Type B pancreatic cell (in vitro differentiated cells): ENCODE measurements around the gene KIF13A. TPM values are rescaled to one million over a fixed set of nuclear protein-coding genes. Genes with fewer than 3 reads are reported as not detected.

Experiments
- DNase-seq: peaks from one replicate; pipeline ENCODE4 v3.0.0; 2021; ENCODE audit warnings: mixed read lengths; ENCODE audit not compliant: unreplicated experiment; ENCODE audit errors: extremely low spot score
- H3K27ac Mint-ChIP-seq: 2 replicates; pipeline ENCODE4 v1.8.0; 2021; ENCODE audit warnings: mild to moderate bottlenecking, mixed read lengths
- H3K27me3 Mint-ChIP-seq: 2 replicates; pipeline ENCODE4 v1.8.0; 2021; ENCODE audit warnings: mixed read lengths
- H3K36me3 Mint-ChIP-seq: 2 replicates; pipeline ENCODE4 v1.8.0; 2021; ENCODE audit warnings: mixed read lengths
- H3K4me1 Mint-ChIP-seq: one replicate; pipeline ENCODE4 v1.8.0; 2021; ENCODE audit warnings: mixed read lengths; ENCODE audit not compliant: unreplicated experiment
- H3K4me3 Mint-ChIP-seq: 2 replicates; pipeline ENCODE4 v1.8.0; 2021; ENCODE audit warnings: mild to moderate bottlenecking, mixed read lengths
- H3K9me3 Mint-ChIP-seq: 2 replicates; pipeline ENCODE4 v1.8.0; 2021; ENCODE audit warnings: mixed read lengths
- CTCF ChIP-seq: fragments of 200-600 bp; sonication (generic); conservative IDR thresholded peaks from 2 replicates; pipeline ENCODE4 v1.5.0; 2021; ENCODE audit warnings: antibody characterized with exemption, mild to moderate bottlenecking
- total RNA-seq: library from RNA; stranded (reverse); gene quantifications from 2 replicates; pipeline ENCODE4 v1.2.1, GENCODE V29; 2021; ENCODE audit warnings: low replicate concordance

KIF13A gene
- total RNA-seq, 1 donor from 2014 or later = 36.9 TPM

- Mint-ChIP-seq H3K27me3 (no peaks in the 10 kb centered on the region), H3K9me3 (no peaks in the 10 kb centered on the region), H3K27ac (no peak overlapping the region), H3K4me1 (no peaks in the 10 kb centered on the region), H3K36me3 (peaks cover 23% of the 10 kb centered on the region), H3K4me3 (no peak overlapping the region)
- no peak for TF ChIP-seq CTCF
- DNase-seq = no peak
These were observed 207.4 kb downstream of the KIF13A start for GRCh38 chr6:17780061-17780460.

DNA sequence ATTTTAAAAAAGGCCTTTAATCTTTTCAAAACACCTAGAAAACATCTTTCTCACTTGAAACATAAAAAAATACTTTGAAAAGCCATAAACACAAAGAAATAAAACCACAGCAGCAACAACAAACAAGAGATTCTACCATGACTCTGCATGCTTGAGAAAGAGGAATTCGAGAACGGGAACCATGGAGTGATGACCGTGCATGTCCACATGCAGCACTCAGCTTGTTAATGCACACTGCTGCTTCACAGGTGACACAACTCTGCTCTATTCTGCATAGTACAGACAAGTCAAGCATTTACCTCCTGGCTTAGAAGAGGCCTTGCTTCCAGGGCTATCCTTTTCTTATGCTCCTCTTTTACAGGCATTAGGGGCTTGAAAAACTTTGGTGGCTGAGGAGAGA, 215.8 kb downstream of the KIF13A start:
- Mint-ChIP-seq H3K4me1 (no peaks in the 10 kb centered on the region), H3K9me3 (no peaks in the 10 kb centered on the region), H3K4me3 (no peak overlapping the region), H3K27ac (no peak overlapping the region), H3K27me3 (no peaks in the 10 kb centered on the region), H3K36me3 (peaks cover 23% of the 10 kb centered on the region)
- TF ChIP-seq CTCF = no peak
- DNase-seq = no peak

- no peak overlapping the region for H3K27ac Mint-ChIP-seq
- peaks cover 21% of the 10 kb centered on the region for H3K36me3 Mint-ChIP-seq
- no peaks in the 10 kb centered on the region for H3K9me3 Mint-ChIP-seq
- H3K27me3 Mint-ChIP-seq = no peaks in the 10 kb centered on the region
- H3K4me1 Mint-ChIP-seq = no peaks in the 10 kb centered on the region
- H3K4me3 Mint-ChIP-seq = no peak overlapping the region
- no peak for DNase-seq
- TF ChIP-seq CTCF = no peak
These were observed 218.6 kb downstream of the KIF13A start for GRCh38 chr6:17768881-17769280.

DNA sequence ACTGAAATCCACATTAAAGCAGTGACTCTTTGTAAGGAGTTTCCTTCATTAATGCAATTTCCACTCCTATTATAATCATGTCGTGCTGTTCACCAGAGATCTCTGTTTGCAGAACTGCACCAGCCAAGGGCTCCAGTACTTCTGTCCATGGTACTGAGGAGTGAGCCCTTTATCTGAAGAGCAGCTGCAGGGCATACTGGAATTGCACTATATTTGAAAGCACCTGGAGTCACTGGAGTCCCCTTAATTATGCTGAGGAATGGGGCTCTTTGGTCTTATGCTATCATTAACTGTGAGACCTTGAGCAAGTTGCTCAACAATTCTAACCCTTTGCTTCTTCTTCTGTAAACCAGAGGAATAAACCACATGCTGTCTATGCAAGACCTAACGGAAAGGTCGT, 219.0 kb downstream of the KIF13A start:
- DNase-seq = no peak
- TF ChIP-seq CTCF = no peak
- H3K4me1 Mint-ChIP-seq = no peaks in the 10 kb centered on the region
- no peaks in the 10 kb centered on the region for H3K9me3 Mint-ChIP-seq
- no peak overlapping the region for H3K4me3 Mint-ChIP-seq
- H3K27ac Mint-ChIP-seq = no peak overlapping the region
- H3K27me3 Mint-ChIP-seq = no peaks in the 10 kb centered on the region
- H3K36me3 Mint-ChIP-seq = peaks cover 19% of the 10 kb centered on the region

- Mint-ChIP-seq H3K9me3 (no peaks in the 10 kb centered on the region), H3K4me3 (no peak overlapping the region), H3K4me1 (no peaks in the 10 kb centered on the region), H3K36me3 (peaks cover 8% of the 10 kb centered on the region), H3K27me3 (no peaks in the 10 kb centered on the region), H3K27ac (no peak overlapping the region)
- DNase-seq = no peak
- TF ChIP-seq CTCF = no peak
These were observed 224.8 kb downstream of the KIF13A start for GRCh38 chr6:17762651-17763050.

DNA sequence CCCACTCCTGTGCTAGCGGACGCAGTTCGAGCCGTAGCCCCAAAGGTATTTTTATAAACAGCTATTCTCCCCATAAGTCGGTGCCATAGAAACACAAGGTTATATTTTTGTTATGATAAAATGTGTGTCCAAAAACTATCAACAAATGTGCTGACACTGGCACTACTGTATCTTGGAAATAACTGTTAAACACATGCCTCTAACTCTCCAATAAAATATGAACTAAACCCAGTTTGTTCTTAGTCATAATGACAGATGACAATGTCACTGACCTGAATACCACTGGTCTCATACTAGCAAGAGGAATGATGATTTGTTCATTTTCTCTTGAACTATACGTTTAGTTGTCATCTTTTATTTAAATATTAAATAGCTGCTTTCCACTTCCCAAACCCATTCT, 229.3 kb downstream of the KIF13A start:
- Mint-ChIP-seq H3K27me3 (no peaks in the 10 kb centered on the region), H3K9me3 (no peaks in the 10 kb centered on the region), H3K27ac (no peak overlapping the region), H3K4me3 (no peak overlapping the region), H3K4me1 (no peaks in the 10 kb centered on the region), H3K36me3 (peaks cover 4% of the 10 kb centered on the region)
- TF ChIP-seq CTCF = no peak
- DNase-seq = no peak
